Stimulated activated CD4-positive, alpha-beta T cell treated with anti-CD3 and anti-CD28 coated beads, Interleukin-15, amount 100 ng/mL, for 1 hour (primary cell): ENCODE results near the gene SH3RF3.

Experiments
- DNase-seq, 2 donors: peaks; one replicate each; pipeline ENCODE4 v3.0.0-alpha.2; 2020; ENCODE audit warnings: low read depth in 1 of 2, low spot score in 1 of 2

Gene SH3RF3

GRCh38 chr2:109405873-109406272 is 276.9 kb downstream of the SH3RF3 start:
- no peak for DNase-seq

GRCh38 chr2:109406301-109406700 is 277.3 kb downstream of the SH3RF3 start:
- DNase-seq: no peak

DNA sequence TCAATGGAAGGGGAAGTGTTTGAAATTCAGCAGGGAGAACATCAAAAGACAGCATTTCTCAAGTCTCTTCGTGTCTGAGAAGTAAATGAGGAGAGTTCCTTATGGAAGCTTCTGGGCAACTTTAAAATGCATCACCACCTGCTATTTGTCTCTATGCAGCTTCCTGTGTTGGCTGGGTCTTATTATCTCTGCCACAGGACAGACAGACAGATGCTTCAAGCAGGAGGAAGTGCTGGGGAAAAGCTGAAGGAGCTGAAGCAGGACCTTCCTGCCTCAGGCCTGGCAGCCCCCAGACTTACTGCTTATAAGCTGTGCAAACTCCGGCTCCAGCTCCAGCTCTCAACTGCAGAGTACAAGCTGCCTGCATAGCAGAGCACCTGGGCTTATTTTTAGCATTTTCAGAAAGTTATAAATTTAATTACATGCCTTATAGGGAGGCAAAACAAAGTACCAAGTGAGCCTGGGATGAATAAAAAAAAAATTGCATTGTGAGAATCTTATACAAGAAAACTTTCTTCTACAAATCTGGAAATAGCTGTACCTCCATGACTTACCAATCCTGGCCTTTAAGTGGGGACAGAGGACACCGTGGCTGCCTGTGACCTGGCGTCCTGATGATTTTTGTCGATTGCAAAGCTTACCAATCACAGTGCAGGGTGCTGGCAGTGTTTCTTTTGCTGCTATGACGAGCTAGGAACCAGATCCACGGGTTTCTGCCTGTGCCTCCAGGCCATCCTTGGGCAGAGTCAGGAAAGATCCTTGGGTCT is 278.5 kb downstream of the SH3RF3 start:
- no peak for DNase-seq

DNA sequence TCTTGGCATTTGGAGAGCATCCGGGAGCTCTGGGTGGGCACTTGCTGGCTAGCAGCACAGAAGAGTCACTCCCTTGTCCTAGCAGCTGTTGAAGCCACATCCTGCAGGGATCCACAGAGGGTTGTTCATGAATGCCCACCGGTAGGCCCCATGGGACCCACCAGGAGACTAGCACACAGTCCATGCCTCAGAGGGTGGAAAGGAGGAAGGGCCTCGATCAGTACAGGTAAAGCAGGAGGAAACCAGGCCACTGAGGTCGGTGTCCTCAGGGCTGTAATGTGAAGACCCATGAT is 279.0 kb downstream of the SH3RF3 start:
- DNase-seq: no peak

DNA sequence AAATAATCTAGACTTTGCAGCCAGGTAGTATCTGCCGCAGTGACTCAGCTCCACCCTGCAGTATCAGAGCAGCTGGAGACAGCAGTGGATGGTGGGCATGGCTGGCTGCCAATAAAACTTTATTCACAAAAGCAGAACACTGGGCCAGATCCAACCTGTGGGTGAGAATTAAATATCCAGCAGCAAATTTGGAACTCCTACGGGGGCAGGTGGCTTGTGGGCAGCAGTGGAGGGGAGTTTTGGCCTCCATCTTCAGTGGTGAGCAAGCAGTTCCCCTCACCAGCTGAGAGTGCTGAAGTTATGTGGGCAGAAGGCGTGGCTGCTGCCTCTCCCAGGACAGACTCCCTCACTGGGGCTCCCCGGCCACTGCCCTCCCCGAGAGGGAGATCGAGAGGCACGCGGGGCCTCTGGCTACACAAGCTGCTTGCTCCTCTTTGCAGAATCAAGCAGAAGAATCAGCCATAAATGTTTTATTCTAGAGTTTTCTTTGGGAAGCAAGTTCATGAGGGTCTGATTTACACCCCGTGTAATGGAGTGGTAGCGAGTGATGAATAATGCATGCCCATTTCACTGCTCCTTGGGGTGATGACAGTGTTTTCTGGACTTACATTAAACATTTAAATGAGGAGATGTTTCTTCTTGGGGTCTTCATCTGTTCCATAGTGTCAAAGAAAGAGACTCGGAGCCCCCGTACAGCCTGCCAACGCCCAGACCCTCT is 280.5 kb downstream of the SH3RF3 start:
- DNase-seq: no peak

DNA sequence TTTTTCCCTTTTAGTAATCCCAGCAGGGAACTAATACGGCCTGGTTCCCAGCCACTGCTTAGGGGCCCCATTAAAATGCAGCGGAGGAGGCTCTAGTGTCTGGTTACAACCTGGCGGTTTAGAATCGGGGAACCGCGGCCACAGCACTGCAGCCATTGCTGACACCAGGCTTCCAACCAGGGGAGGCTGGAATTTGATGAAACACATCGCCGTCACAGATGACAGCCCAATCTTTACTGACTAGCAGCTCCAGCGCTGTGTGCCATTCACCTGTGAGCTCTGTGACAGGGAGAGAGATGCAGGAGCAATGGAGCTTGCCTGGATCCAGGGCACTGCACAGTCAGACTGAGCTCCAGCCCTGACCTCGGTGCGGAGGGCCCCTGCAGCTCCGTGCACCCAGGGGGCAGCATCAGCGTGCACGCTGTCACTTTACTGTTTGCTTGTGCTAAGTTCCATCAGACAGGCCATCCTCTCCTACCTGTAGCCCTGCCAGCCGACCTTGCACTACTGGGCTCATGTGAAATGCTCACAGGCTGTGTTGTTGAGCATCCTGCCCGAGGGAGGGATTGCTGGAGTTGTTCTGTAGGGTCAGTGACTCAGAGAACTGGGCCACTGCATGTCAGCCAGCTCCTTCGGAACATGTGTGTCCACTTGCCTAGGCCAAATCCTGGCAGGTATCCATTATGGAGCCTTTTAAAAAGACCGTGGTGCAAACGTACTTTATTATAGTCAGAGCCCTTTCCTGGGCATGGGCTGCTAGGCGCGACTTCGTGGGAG is 281.2 kb downstream of the SH3RF3 start:
- DNase-seq: no peak

DNA sequence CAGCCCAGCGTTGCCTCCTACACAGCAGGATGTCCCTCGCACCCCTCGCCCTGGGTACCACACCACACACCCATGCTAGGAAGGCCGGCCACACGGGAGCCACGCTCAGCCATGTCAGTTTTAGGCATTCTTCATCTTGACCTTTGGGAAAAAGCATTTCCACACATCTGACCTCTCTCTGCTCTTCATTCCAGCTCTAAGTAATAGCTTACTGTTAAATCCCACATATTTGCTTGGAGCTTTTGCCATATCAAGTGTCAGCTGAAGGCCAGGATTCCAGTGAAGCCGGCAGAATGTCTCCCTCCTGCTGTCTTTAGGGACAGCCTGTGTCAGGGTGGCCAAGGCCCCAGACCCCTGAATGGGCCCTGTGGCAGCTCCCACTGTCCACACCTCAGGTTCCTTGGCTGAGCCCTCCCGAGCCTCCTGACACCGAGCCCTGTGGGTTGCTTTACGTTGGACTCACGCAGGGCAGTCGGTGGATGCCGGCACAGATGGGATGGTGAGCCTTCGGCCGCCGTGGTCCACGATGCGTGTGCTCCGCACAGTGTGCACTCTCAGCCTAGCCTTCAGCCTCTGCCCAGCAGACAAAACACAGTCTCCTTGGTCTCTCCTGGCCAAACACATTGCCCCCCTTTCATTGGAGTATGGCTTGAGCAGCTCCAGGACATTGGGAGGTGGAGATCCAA is 282.8 kb downstream of the SH3RF3 start:
- DNase-seq: no peak

- DNase-seq: no peak
Observed at GRCh38 chr2:109415581-109416013, 286.6 kb downstream of the SH3RF3 start.

DNA sequence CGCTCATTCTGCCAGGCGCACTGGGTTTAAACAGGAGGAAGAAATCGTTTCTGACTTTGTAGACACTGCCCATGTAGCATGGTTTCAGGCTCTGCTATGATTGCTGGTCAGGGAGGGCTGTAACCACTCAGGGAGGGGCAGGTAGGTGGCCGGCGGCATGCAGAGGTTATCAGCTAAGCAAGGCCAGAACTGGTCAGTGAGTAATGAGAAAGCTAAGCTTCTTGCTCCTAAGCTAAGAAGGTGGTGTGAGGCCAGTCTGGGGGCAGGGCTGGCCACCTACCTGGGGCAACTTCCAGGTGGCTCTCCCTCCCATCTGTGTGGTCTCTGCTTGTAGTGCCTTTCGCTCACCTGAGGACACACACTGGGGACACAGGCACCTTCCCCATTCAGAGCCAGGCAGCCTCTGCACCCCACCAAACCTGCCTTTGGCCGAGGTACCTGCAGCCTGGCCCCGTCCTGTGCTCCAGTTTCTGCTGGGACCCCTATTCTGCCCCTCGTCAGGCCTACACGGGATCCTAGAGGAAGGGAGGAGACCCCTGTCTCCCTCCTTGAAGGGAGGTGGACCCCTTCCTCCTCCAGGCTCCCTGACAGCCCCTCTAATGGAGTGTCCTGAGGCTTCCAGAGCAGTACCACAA is 288.8 kb downstream of the SH3RF3 start:
- DNase-seq: no peak

GRCh38 chr2:109418716-109419115 is 289.7 kb downstream of the SH3RF3 start:
- DNase-seq: no peak

DNA sequence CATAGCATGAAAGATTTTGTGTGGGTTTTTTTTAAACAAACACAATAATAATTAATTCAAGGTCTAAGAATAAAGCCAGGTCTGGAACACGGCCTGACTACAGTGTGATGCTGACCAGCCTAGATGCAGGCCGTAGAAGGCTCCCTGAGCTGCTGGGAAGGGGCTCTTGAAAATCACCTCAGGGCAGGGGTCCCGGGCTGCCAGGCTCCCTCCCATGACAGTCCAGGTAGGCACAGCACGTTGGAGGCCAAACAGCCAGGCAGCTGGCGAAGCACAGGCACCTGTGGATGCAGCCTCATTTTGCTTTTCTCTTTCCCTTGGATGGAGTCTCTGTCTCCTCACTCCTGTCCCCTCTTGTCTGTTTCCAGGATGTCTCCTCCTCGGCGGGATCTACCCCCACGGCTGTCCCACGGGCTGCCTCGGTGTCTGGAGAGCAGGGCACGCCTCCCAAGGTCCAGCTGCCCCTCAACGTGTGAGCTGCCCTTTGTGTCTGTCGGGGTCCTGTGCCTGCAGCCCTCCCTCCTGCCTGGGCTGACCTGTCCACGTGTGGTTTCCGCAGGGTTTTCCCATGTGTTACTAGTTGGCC is 290.3 kb downstream of the SH3RF3 start:
- no peak for DNase-seq

DNA sequence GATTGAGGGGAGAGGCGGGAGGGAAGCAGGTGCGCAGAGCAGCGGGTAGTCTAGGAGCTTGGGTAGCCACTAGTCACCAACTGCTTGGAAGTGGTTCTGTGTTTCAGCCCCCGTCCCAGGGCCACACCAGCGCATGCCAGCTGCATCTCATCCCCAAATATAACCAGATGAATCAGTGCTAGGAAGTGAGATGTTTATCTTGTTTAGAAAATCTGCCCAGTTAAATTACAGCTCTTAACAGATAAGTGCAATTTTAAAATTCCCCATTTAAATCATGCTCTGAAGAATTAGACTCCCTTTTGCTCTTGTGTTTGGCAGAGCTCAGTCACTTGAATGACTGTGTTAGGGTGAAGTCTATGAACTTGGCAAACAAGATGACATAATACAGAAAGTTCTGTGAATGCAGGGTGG is 291.0 kb downstream of the SH3RF3 start:
- DNase-seq: no peak

- no peak for DNase-seq
Observed at GRCh38 chr2:109421101-109421500, 292.1 kb downstream of the SH3RF3 start.

GRCh38 chr2:109421642-109422041 is 292.6 kb downstream of the SH3RF3 start:
- no peak for DNase-seq

DNA sequence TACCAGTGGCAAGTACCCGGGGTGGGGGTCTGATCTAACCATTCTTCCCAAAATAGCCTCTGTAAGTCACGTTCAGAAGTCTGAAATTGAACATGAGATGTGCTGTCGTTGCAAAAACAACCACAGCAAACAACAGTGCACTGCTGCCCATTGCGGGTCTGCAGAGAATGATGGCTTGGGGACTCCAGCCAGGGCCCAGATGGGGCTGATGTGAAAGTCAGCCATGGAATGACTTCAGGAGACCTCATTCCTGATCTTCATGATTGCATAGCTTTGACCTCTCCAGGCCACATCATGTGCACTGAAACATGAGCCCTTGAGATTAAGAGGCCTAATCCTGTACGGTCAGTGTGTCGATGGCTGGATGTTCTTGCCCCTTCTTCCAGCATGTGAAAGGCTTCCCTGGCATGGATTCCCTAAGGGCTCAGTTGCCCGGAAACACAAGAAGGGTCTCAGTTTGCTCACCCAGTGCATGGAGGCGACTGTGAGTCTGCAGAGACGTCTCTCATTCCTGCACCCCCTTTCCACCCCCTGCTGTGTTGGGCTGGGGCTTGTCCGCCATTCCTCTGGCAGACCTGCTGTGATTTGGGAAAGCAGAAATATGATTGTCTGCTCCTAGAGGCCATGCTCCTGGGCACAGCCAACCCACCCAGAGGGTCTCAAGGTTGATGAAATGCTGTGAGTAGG is 293.2 kb downstream of the SH3RF3 start:
- DNase-seq: no peak

GRCh38 chr2:109422758-109423500 is 293.9 kb downstream of the SH3RF3 start:
- no peak for DNase-seq

- DNase-seq: no peak
Observed at GRCh38 chr2:109423556-109424359, 294.8 kb downstream of the SH3RF3 start.

- no peak for DNase-seq
Observed at GRCh38 chr2:109425411-109425810, 296.4 kb downstream of the SH3RF3 start.
